H9 (cell line): ENCODE data around the gene PREX1. TPM values are rescaled to one million over a fixed set of nuclear protein-coding genes. Genes with fewer than 3 reads are reported as not detected.

ENCODE experiments used
- DNase-seq: peaks from one replicate; pipeline ENCODE4 v3.0.0-alpha.2; 2017
- H2AFZ ChIP-seq: one replicate; pipeline ENCODE4 v1.6.1; 2013; ENCODE audit warnings: mild to moderate bottlenecking, low read length, control low read depth, moderate library complexity
- H2AK5ac ChIP-seq: 2 replicates; pipeline ENCODE4 v1.6.1; 2013; ENCODE audit warnings: low read length, control low read depth, mixed read lengths; ENCODE audit not compliant: insufficient read length
- H2BK120ac ChIP-seq: one replicate; pipeline ENCODE4 v1.6.1; 2013; ENCODE audit warnings: low read depth, mild to moderate bottlenecking, low read length, control low read depth, inconsistent platforms; ENCODE audit not compliant: poor library complexity, severe bottlenecking
- H2BK12ac ChIP-seq: 2 replicates; pipeline ENCODE4 v1.6.1; 2013; ENCODE audit warnings: low read length, control low read depth, mixed read lengths, low read depth; ENCODE audit not compliant: insufficient read length
- H2BK15ac ChIP-seq: 2 replicates; pipeline ENCODE4 v1.6.1; 2013; ENCODE audit warnings: low read depth, low read length, control low read depth
- H2BK20ac ChIP-seq: one replicate; pipeline ENCODE4 v1.6.1; 2013; ENCODE audit warnings: low read depth, mild to moderate bottlenecking, low read length, control low read depth, inconsistent platforms; ENCODE audit not compliant: poor library complexity, severe bottlenecking
- H2BK5ac ChIP-seq: 2 replicates; pipeline ENCODE4 v1.6.1; 2013; ENCODE audit warnings: low read length, control low read depth, mixed read lengths; ENCODE audit not compliant: insufficient read length
- H3K14ac ChIP-seq: 2 replicates; pipeline ENCODE4 v1.6.1; 2013; ENCODE audit warnings: low read length, control low read depth; ENCODE audit not compliant: insufficient read depth
- H3K18ac ChIP-seq: 2 replicates; pipeline ENCODE4 v1.6.1; 2013; ENCODE audit warnings: low read depth, mild to moderate bottlenecking, mixed read lengths, low read length, control low read depth; ENCODE audit not compliant: insufficient read length
- H3K23ac ChIP-seq: 2 replicates; pipeline ENCODE4 v1.6.1; 2013; ENCODE audit warnings: low read length, control low read depth, mixed read lengths, low read depth; ENCODE audit not compliant: insufficient read length
- H3K23me2 ChIP-seq: 2 replicates; pipeline ENCODE4 v1.6.1; 2013; ENCODE audit warnings: low read depth, mild to moderate bottlenecking, mixed read lengths, low read length, control low read depth; ENCODE audit not compliant: insufficient read length, poor library complexity, severe bottlenecking
- H3K27ac ChIP-seq: 2 replicates; pipeline ENCODE4 v1.5.1; 2013; ENCODE audit warnings: low read length, control low read depth, mixed read lengths, low read depth; ENCODE audit not compliant: insufficient read length
- H3K27me3 ChIP-seq: 2 replicates; pipeline ENCODE4 v1.6.1; 2013; ENCODE audit warnings: low read length, control low read depth, inconsistent platforms; ENCODE audit not compliant: insufficient read depth
- H3K4ac ChIP-seq: 2 replicates; pipeline ENCODE4 v1.6.1; 2013; ENCODE audit warnings: low read depth, mild to moderate bottlenecking, control low read depth, inconsistent platforms, low read length, moderate library complexity
- H3K4me1 ChIP-seq: 2 replicates; pipeline ENCODE4 v1.6.1; 2013; ENCODE audit warnings: low read length, control low read depth, inconsistent platforms; ENCODE audit not compliant: insufficient read depth
- H3K4me2 ChIP-seq: 2 replicates; pipeline ENCODE4 v1.6.1; 2013; ENCODE audit warnings: low read length, control low read depth, mixed read lengths; ENCODE audit not compliant: insufficient read length, insufficient read depth
- H3K56ac ChIP-seq: 2 replicates; pipeline ENCODE4 v1.6.1; 2013; ENCODE audit warnings: low read depth, mild to moderate bottlenecking, mixed read lengths, low read length, control low read depth; ENCODE audit not compliant: insufficient read length
- H3K79me1 ChIP-seq: 2 replicates; pipeline ENCODE4 v1.6.1; 2013; ENCODE audit warnings: low read depth, mild to moderate bottlenecking, moderate library complexity, low read length, control low read depth, inconsistent platforms; ENCODE audit not compliant: insufficient read depth, poor library complexity, severe bottlenecking
- H3K79me2 ChIP-seq: 2 replicates; pipeline ENCODE4 v1.6.1; 2013; ENCODE audit warnings: low read length, control low read depth, inconsistent platforms; ENCODE audit not compliant: insufficient read depth
- H3K9ac ChIP-seq: 2 replicates; pipeline ENCODE4 v1.6.1; 2013; ENCODE audit warnings: low read length, control low read depth, mixed read lengths; ENCODE audit not compliant: insufficient read length; ENCODE audit errors: extremely low read depth
- H3K9me3 ChIP-seq: one replicate; pipeline ENCODE4 v1.6.1; 2013; ENCODE audit warnings: low read depth, low read length, inconsistent platforms; ENCODE audit not compliant: control insufficient read depth
- H3T11ph ChIP-seq: one replicate; pipeline ENCODE4 v1.6.1; 2013; ENCODE audit warnings: mild to moderate bottlenecking, low read length, control low read depth, inconsistent platforms
- H4K20me1 ChIP-seq: one replicate; pipeline ENCODE4 v1.6.1; 2013; ENCODE audit not compliant: control insufficient read depth, insufficient read length, insufficient read depth
- H4K5ac ChIP-seq: 2 replicates; pipeline ENCODE4 v1.6.1; 2013; ENCODE audit warnings: low read depth, mild to moderate bottlenecking, mixed read lengths, low read length, control low read depth; ENCODE audit not compliant: insufficient read length
- H4K8ac ChIP-seq: replicated peaks from 2 replicates; pipeline ENCODE4 v1.6.1; 2013; ENCODE audit warnings: low read length, control low read depth, mixed read lengths, low read depth; ENCODE audit not compliant: insufficient read length
- H4K91ac ChIP-seq: 2 replicates; pipeline ENCODE4 v1.6.1; 2013; ENCODE audit warnings: low read depth, mild to moderate bottlenecking, moderate library complexity, mixed read lengths, low read length, control low read depth; ENCODE audit not compliant: insufficient read length
- H3K27ac Mint-ChIP-seq, 3 experiments: 2 replicates in 2 of 3; 3 replicates in 1 of 3; pipeline ENCODE4 v1.8.0; 2020 to 2021; ENCODE audit warnings: mixed read lengths in 3 of 3, mild to moderate bottlenecking in 1 of 3, moderate library complexity in 1 of 3
- H3K27me3 Mint-ChIP-seq: 2 replicates; pipeline ENCODE4 v1.8.0; 2021; ENCODE audit warnings: low read depth, mild to moderate bottlenecking, moderate library complexity, mixed read lengths
- H3K36me3 Mint-ChIP-seq, 3 experiments: 2 replicates in 2 of 3; 3 replicates in 1 of 3; pipeline ENCODE4 v1.8.0; 2020 to 2021; ENCODE audit warnings: low read depth in 3 of 3, mixed read lengths in 3 of 3; ENCODE audit not compliant: insufficient read depth in 1 of 3
- H3K4me1 Mint-ChIP-seq, 2 experiments: 2 replicates each; pipeline ENCODE4 v1.8.0; 2020; ENCODE audit warnings: mixed read lengths in 2 of 2
- H3K4me3 Mint-ChIP-seq, 2 experiments: 2 replicates in 1 of 2; 3 replicates in 1 of 2; pipeline ENCODE4 v1.8.0; 2020 to 2021; ENCODE audit warnings: mild to moderate bottlenecking in 2 of 2, mixed read lengths in 2 of 2, moderate library complexity in 1 of 2
- H3K9me3 Mint-ChIP-seq, 2 experiments: 2 replicates in 1 of 2; 3 replicates in 1 of 2; pipeline ENCODE4 v1.8.0; 2020; ENCODE audit warnings: mild to moderate bottlenecking in 2 of 2, mixed read lengths in 2 of 2, moderate library complexity in 1 of 2
- CTCF ChIP-seq: fragments of 200-600 bp; sonication (generic); conservative IDR thresholded peaks from 3 replicates; pipeline ENCODE4 v1.8.0; 2021; ENCODE audit warnings: antibody characterized with exemption, mild to moderate bottlenecking
- WGBS: extraction: QIAGEN DNeasy Blood & Tissue Kit; methylation state at CpG from one replicate; pipeline ENCODE4 v1.1.7; 2013; ENCODE audit warnings: missing lambda C conversion rate, low lambda C conversion rate, mixed read lengths; ENCODE audit not compliant: insufficient read length; ENCODE audit errors: extremely low coverage; 5-methylcytosine and 5-hydroxymethylcytosine counted together
- total RNA-seq: library from RNA; stranded (reverse); gene quantifications from 2 replicates; pipeline ENCODE4 v1.2.1, GENCODE V29; 2021

PREX1 gene
- total RNA-seq, 1 experiment from 2014 or later, result 6.6 TPM

DNA sequence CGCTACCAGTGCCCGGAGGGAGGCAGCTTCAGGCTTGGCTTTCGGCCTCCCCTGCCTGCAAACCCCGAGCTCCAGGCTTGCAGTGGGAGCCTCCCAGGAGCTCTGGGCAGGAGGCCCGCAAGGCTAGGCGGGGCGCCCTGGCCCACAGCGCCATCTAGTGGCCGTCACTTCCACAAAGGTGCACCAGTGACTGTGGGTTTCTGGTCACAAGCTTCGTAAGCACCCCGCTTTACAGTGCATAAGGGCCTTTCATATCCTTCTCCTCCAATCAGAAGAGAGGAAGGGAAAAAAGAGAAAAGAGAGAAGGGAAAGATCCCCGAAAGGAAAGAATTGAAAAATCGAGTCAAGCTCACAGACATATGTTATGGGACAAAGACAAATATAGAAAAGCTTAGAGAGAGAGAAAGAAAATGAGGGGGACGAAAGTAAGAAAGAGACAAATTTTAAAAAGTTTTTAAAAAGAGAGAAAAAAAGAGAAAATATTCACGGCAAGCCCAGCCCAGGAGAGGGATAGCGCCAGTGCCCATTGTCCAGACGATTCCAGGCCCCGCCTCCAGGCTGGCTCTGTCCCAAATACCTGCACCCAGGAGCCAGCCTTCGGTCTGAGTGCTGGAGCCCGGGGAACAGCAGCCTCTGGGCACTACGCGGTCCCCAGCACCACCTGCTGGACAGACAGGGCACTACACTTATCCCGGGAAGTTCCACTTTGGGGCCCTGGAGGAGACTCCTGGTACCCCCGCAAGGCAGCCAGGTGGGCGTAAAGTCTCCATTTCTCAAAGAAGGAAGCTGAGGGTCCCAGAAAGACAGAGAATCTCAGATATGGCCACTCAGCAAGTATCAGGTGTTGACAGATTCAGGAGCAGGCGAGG is 207.1 kb downstream of the PREX1 start:
- Histone ChIP-seq H2BK5ac (no peak overlapping the region), H3K14ac (no peak overlapping the region), H4K91ac (no peak overlapping the region), H3K9ac (no peak overlapping the region), H2BK12ac (no peak overlapping the region), H3K23ac (no peak overlapping the region), H3K79me1 (no peaks in the 10 kb centered on the region), H3K79me2 (no peaks in the 10 kb centered on the region), H2AK5ac (no peak overlapping the region), H3K4ac (no peak overlapping the region), H3K27me3 (no peaks in the 10 kb centered on the region), H3K56ac (no peak overlapping the region), H4K20me1 (no peaks in the 10 kb centered on the region), H3K23me2 (no peaks in the 10 kb centered on the region), H2BK120ac (no peak overlapping the region), H3K4me2 (no peak overlapping the region), H4K5ac (no peak overlapping the region), H3K27ac (no peak overlapping the region), H3K4me1 (no peaks in the 10 kb centered on the region), H3T11ph (no peak overlapping the region), H2BK15ac (no peak overlapping the region), H4K8ac (no peak overlapping the region), H3K9me3 (no peaks in the 10 kb centered on the region), H3K18ac (peak overlapping the region; percentile 41), H2AFZ (no peak overlapping the region), H2BK20ac (no peak overlapping the region)
- peak overlapping the region; percentile 69 to 77 for H3K4me3 Mint-ChIP-seq
- peaks cover 0 to 16% of the 10 kb centered on the region in 2 experiments; a peak in 1 of 4 replicates for H3K4me1 Mint-ChIP-seq
- peak; percentile 77 for TF ChIP-seq CTCF
- H3K36me3 Mint-ChIP-seq, result no peaks in the 10 kb centered on the region
- 100% methylated on average over 1 of the region's 26 CpGs for WGBS
- peak overlapping the region in 2 of 3 experiments; percentile 74 to 88; a peak in 4 of 7 replicates for H3K27ac Mint-ChIP-seq
- DNase-seq, result peak; percentile 94
- no peaks in the 10 kb centered on the region; a peak in 2 of 5 replicates for H3K9me3 Mint-ChIP-seq
- no peaks in the 10 kb centered on the region for H3K27me3 Mint-ChIP-seq
